Thyroid gland (tissue), 4 donors: ENCODE results near the gene HRAS.

Source experiments
- POLR2A ChIP-seq, 2 donors: fragments of 450-650 bp; IDR thresholded peaks; one replicate each; pipeline ENCODE4 v1.6.1; 2017; ENCODE audit warnings: antibody characterized with exemption in 2 of 2, mild to moderate bottlenecking in 2 of 2, moderate library complexity in 1 of 2
- TF ChIP-seq, protein P1 (sequence below), 6 experiments: fragments of 200-600 bp in 3 of 6; fragments of 450-650 bp in 3 of 6; sonication (generic) in 3 of 6; IDR thresholded peaks; one replicate each; pipeline ENCODE4 v1.5.1; 2016 to 2019; ENCODE audit warnings: antibody characterized with exemption in 6 of 6, mild to moderate bottlenecking in 2 of 6, inconsistent platforms in 1 of 6, moderate library complexity in 1 of 6

DNA sequence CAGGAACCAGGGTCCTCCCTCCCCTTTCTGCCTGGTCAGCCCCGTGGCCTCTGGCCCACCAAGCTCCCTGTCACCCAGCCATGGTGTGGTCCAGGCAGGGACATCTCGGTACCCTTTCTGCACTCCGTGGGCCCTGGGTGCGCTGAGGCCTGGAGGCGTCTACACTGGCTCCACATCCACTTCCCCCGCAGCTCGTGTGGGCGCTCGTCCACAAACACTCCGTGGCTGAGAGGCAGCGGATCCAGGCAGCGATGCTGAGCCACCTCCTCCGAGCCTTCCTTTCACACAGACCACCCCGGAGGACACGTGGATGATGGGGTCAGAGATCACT is 44.5 kb downstream of the HRAS start:
- TF ChIP-seq POLR2A (IDR thresholded peaks at IDR 0.05): no peak
- TF ChIP-seq, protein P1, sequence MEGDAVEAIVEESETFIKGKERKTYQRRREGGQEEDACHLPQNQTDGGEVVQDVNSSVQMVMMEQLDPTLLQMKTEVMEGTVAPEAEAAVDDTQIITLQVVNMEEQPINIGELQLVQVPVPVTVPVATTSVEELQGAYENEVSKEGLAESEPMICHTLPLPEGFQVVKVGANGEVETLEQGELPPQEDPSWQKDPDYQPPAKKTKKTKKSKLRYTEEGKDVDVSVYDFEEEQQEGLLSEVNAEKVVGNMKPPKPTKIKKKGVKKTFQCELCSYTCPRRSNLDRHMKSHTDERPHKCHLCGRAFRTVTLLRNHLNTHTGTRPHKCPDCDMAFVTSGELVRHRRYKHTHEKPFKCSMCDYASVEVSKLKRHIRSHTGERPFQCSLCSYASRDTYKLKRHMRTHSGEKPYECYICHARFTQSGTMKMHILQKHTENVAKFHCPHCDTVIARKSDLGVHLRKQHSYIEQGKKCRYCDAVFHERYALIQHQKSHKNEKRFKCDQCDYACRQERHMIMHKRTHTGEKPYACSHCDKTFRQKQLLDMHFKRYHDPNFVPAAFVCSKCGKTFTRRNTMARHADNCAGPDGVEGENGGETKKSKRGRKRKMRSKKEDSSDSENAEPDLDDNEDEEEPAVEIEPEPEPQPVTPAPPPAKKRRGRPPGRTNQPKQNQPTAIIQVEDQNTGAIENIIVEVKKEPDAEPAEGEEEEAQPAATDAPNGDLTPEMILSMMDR (IDR thresholded peaks at IDR 0.05): no peak
